H1 (cell line): ENCODE results near the gene LYRM4. TPM values are rescaled to one million over a fixed set of nuclear protein-coding genes. Genes with fewer than 3 reads are reported as not detected.

Experiments used
- BCL11A ChIP-seq, 2 experiments: IDR thresholded peaks; one replicate each; pipeline ENCODE4 v1.6.1; 2011; ENCODE audit warnings: low read depth in 2 of 2, low read length in 2 of 2, mild to moderate bottlenecking in 2 of 2
- CHD1 ChIP-seq: IDR thresholded peaks from 2 replicates; pipeline ENCODE4 v1.6.1; 2012; ENCODE audit warnings: low read depth, low read length, improper control_type of control experiment
- CREB1 ChIP-seq: IDR thresholded peaks from 2 replicates; pipeline ENCODE4 v1.6.1; 2012; ENCODE audit warnings: inconsistent platforms
- POLR2AphosphoS5 ChIP-seq: IDR thresholded peaks from 2 replicates; pipeline ENCODE4 v1.6.1; 2011; ENCODE audit warnings: low read depth, low read length
- RNF2 ChIP-seq: fragments of 200-900, 300-1000 bp; sonication (generic); IDR thresholded peaks from 2 replicates; pipeline ENCODE4 v1.7.1; 2016; ENCODE audit warnings: borderline replicate concordance, low read depth, mild to moderate bottlenecking, antibody characterized with exemption, low read length; ENCODE audit not compliant: poor library complexity, severe bottlenecking; ENCODE audit errors: missing control alignments
- SIX5 ChIP-seq: IDR thresholded peaks from 2 replicates; pipeline ENCODE4 v1.6.1; 2011; ENCODE audit warnings: mild to moderate bottlenecking, low read depth, low read length
- polyA plus RNA-seq, 7 experiments: library from polyadenylated mRNA; depleted of rRNA in 3 of 7; stranded (reverse) in 5 of 7; unstranded in 2 of 7; fragments of >200 nt in 5 of 7; fragments of 200-250 nt in 2 of 7; gene quantifications; 1 replicate in 5 of 7; 2 replicates in 1 of 7; 4 replicates in 1 of 7; pipeline versions ENCODE4 v1.2.1 to v1.2.3, GENCODE V29; 2011 to 2013; ENCODE audit warnings: missing spikeins in 2 of 7, mixed read lengths in 2 of 7
- total RNA-seq: library from RNA; stranded (reverse); fragmentation: NEBNext Ultra II Directional; extraction: Animal tissue kit (Norgen Biotek cat#: 25700); gene quantifications from 2 replicates; pipeline ENCODE4 v1.2.1, GENCODE V29; 2021
- TF ChIP-seq, protein P1 (sequence below): fragments of 300-600 bp; sonication (generic); IDR thresholded peaks from 2 replicates; pipeline ENCODE4 v1.7.1; 2012; ENCODE audit warnings: low read length, moderate library complexity, mild to moderate bottlenecking, inconsistent platforms; ENCODE audit not compliant: insufficient replicate concordance
- TF ChIP-seq, protein P2 (sequence below): IDR thresholded peaks from 2 replicates; pipeline ENCODE4 v1.6.1; 2011; ENCODE audit warnings: low read length, improper control_type of control experiment

The LYRM4 gene
- total and polyA plus RNA-seq, 2 of the 8 experiments (the other 6 are each of a cell fraction or from before 2014, with no cell fraction given): 56.6 to 62.8 TPM

DNA sequence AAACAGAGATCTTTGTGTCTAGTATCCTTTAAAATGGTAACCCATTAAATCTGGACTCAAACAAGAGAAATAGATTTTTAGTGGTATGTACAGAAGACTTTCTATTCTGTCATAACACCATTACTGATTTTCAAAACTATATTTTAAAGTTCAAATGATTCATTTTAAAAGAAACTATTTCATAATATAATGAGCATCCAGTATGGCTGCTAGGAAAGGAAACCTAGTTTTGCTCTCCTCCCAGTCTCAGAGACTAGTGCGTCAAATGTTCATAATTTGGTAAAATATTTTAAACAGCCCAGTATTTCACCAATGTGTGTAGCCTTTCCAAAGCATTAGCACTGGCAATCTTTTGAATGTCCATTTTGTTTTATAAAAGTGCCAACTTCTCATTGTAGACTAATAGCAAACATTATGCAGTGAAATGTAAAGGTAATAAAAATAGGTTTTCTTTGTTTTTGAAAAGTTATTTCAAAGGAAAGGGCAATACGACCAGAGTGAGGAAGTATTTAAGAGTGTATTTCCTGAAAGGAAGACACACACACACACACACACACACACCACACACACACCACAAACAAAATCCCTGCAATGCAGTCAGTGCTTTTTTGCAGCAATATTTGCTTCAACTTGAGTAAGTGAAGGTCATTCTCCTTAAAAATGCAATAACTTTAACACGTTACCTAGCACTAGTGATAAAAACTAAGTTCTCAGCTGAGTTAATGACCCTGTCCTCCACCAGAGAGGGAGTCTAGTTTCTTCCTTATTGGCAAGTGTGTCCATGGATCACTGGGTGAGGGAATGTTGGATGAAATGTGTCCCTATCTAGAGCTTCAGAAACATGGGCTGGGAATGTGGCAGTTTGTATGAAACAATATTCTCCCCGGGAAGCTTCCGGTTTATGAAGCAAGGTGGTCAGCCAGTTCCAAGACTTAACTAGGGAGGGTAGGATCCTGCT is 171.0 kb downstream of the LYRM4 start (continued):
- TF ChIP-seq, protein P1, sequence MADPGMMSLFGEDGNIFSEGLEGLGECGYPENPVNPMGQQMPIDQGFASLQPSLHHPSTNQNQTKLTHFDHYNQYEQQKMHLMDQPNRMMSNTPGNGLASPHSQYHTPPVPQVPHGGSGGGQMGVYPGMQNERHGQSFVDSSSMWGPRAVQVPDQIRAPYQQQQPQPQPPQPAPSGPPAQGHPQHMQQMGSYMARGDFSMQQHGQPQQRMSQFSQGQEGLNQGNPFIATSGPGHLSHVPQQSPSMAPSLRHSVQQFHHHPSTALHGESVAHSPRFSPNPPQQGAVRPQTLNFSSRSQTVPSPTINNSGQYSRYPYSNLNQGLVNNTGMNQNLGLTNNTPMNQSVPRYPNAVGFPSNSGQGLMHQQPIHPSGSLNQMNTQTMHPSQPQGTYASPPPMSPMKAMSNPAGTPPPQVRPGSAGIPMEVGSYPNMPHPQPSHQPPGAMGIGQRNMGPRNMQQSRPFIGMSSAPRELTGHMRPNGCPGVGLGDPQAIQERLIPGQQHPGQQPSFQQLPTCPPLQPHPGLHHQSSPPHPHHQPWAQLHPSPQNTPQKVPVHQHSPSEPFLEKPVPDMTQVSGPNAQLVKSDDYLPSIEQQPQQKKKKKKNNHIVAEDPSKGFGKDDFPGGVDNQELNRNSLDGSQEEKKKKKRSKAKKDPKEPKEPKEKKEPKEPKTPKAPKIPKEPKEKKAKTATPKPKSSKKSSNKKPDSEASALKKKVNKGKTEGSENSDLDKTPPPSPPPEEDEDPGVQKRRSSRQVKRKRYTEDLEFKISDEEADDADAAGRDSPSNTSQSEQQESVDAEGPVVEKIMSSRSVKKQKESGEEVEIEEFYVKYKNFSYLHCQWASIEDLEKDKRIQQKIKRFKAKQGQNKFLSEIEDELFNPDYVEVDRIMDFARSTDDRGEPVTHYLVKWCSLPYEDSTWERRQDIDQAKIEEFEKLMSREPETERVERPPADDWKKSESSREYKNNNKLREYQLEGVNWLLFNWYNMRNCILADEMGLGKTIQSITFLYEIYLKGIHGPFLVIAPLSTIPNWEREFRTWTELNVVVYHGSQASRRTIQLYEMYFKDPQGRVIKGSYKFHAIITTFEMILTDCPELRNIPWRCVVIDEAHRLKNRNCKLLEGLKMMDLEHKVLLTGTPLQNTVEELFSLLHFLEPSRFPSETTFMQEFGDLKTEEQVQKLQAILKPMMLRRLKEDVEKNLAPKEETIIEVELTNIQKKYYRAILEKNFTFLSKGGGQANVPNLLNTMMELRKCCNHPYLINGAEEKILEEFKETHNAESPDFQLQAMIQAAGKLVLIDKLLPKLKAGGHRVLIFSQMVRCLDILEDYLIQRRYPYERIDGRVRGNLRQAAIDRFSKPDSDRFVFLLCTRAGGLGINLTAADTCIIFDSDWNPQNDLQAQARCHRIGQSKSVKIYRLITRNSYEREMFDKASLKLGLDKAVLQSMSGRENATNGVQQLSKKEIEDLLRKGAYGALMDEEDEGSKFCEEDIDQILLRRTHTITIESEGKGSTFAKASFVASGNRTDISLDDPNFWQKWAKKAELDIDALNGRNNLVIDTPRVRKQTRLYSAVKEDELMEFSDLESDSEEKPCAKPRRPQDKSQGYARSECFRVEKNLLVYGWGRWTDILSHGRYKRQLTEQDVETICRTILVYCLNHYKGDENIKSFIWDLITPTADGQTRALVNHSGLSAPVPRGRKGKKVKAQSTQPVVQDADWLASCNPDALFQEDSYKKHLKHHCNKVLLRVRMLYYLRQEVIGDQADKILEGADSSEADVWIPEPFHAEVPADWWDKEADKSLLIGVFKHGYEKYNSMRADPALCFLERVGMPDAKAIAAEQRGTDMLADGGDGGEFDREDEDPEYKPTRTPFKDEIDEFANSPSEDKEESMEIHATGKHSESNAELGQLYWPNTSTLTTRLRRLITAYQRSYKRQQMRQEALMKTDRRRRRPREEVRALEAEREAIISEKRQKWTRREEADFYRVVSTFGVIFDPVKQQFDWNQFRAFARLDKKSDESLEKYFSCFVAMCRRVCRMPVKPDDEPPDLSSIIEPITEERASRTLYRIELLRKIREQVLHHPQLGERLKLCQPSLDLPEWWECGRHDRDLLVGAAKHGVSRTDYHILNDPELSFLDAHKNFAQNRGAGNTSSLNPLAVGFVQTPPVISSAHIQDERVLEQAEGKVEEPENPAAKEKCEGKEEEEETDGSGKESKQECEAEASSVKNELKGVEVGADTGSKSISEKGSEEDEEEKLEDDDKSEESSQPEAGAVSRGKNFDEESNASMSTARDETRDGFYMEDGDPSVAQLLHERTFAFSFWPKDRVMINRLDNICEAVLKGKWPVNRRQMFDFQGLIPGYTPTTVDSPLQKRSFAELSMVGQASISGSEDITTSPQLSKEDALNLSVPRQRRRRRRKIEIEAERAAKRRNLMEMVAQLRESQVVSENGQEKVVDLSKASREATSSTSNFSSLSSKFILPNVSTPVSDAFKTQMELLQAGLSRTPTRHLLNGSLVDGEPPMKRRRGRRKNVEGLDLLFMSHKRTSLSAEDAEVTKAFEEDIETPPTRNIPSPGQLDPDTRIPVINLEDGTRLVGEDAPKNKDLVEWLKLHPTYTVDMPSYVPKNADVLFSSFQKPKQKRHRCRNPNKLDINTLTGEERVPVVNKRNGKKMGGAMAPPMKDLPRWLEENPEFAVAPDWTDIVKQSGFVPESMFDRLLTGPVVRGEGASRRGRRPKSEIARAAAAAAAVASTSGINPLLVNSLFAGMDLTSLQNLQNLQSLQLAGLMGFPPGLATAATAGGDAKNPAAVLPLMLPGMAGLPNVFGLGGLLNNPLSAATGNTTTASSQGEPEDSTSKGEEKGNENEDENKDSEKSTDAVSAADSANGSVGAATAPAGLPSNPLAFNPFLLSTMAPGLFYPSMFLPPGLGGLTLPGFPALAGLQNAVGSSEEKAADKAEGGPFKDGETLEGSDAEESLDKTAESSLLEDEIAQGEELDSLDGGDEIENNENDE: no peak
- TF ChIP-seq POLR2AphosphoS5 (no peak), RNF2 (no peak), BCL11A (IDR thresholded peaks at IDR 0.05; ENCODE audit: low read depth in 2 of 2, low read length in 2 of 2) (no peak), CREB1 (no peak), SIX5 (no peak), CHD1 (no peak)
- TF ChIP-seq, protein P2, sequence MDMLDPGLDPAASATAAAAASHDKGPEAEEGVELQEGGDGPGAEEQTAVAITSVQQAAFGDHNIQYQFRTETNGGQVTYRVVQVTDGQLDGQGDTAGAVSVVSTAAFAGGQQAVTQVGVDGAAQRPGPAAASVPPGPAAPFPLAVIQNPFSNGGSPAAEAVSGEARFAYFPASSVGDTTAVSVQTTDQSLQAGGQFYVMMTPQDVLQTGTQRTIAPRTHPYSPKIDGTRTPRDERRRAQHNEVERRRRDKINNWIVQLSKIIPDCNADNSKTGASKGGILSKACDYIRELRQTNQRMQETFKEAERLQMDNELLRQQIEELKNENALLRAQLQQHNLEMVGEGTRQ: no peak
